HG02759 (cell line): ENCODE results near the gene ANKRD28.
"Not testable (repeated sequence)": the region's sequence is repeated elsewhere in the genome, so short reads cannot be mapped to it uniquely, and the experiment has no call there.

ENCODE experiments used
- ATAC-seq: cut with Tn5 transposase; IDR thresholded peaks from one replicate; pipeline ENCODE4 v1.9.1; 2021; ENCODE audit warnings: mild to moderate bottlenecking, moderate library complexity; ENCODE audit not compliant: unreplicated experiment

ANKRD28 gene

DNA sequence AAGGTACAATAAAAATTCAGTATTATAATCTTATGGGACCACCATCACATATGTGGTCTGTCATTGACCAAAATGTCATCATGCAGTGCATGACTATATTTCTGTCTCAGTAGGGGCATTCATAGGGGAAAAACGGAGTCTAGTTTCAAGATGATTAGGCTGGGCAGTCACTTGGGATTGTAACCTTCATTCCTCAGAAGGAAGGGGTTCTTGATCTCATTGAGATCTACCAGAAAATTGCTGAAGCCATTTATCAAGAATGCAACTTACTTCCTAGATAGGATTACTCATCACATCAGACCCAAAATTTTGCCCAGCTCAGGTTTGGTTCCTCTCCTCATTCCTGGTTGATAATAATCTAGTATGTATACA, 158.9 kb downstream of the ANKRD28 start:
- ATAC-seq, result no peak

DNA sequence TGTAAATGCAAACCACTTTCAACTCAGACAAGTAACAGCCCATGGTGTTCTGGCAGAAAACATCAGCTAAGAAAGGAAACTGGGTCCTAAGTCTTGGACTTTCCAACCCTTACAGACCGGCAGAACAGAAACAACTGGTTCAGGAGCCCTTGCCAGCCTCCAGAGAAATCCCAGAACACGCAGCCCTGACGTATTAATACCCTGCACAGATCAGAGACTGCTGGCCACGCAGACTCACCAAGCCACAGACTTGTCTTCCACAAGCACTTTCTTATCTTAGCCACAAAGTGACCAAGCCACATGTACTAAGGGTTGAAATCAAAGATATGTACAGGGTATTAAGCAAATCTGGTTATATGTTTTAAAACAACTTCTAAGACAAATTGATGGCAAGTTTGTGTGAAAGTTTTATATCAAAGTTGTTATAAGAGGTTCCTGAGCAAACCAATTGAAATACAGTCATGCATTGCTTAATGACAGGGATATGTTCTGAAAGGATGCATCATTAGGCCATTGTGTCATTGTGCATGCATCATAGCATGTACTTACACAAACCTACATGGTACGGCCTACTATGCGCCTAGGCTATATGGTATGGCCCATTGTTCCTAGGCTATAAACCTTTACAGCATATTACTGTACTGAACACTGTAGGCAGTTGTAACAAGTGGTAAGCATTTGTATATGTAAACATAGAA, 159.4 kb downstream of the ANKRD28 start:
- no peak for ATAC-seq

DNA sequence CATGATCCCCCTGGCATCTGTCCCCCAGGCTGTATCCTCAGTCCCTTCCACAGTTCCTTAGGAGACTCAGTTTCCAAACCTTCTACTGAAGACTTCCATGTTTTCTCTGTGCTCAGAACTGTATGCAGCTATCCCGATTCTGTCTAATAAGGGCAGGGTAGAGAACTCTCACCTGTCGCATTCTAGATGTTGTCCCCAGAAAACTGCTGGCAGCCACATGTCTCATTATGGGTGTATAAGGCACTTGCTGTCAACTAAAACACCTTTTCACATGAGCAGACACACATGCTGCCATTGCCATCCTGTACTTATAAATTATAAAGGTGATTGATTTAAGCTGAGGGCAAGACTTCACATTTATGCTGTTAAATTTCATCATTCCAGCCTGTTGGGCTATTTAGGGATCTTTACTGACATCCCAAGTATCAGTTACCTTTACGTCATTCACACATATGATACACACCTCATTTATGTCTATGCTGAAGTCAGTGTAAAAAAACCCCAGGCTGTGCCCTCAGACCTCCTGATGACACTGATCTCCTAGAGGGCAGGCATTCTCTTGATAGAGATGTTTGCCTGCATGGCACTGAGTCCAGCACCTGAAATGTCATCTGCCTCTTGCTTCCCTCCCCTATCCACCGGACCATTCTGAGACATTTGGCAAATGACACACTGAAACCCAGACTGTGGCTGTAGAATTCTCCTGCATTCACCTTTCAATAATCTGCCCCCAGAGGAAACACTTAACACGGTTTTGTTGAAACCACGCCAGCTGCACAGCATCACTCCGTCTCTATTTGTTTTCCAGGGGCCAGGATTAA, 160.4 kb downstream of the ANKRD28 start:
- no peak for ATAC-seq

DNA sequence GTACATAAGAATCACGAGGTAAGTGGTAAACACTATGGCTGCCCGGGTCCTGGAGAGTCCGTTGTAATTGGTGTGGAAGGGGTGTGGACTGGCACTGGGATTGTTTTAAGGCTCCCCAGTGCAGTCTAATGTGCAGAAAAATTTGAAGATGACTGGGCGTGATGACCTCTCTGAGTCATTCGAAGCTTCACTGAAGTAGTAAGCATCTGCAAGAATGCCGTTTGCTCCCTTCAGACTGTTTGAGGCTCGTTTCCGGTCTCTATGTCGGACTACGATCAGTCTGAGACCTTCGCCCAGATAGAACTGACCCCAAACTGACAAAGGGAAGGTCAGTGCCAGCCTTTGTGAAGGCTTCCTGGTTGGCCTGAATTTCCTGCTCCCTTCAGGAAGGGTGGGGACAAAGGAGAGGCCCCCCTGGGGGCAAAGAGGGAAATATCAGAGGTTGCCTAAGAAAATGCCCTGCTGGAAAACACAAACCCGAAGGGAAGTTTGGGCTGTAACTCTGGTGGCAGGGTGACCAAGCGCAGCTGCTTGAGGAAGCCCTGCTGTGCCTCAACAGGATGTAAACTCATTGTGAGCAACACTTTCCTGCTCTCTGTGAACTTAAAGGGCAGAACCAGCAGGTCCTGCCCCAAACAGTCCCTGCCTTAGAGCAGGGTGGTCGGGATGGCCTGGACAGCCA, 161.6 kb downstream of the ANKRD28 start:
- peak; percentile 66 for ATAC-seq

DNA sequence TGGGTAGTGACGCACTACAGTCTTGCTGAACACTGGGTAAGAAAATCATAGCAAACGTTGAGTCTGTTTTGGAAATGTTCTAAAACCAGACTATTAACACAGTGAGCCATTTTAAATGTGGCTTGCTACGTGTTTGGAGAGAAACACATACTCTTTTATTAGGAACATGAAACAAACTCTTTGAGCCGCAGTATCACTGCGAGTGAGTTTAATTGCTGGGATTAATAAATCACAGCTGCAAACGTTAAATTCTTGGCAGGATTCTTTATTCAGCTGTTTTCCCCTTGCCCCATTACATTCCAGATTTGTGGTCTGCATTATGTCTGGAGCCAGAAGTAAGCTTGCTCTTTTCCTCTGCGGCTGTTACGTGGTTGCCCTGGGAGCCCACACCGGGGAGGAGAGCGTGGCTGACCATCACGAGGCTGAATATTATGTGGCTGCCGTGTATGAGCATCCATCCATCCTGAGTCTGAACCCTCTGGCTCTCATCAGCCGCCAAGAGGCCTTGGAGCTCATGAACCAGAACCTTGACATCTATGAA, 162.6 kb downstream of the ANKRD28 start:
- ATAC-seq, result no peak

DNA sequence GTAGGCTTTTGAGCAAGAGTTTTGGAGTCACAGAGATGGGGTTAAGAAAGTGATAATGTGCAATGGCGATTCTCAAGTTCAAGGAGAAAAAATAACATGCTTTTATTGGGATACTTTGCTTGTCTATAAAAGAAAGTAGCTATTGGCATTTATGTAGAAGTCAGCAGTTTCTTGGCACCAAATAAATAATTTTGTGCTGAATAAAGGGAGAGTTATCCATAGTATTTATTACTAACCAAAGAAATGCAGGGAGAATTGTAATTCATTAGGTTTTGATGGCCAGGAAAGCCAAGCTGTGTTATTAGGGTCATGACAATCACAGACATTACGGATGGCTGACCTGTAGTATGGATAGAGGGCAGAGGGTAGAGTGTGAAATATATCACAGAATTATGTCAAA, 163.1 kb downstream of the ANKRD28 start:
- no peak for ATAC-seq

DNA sequence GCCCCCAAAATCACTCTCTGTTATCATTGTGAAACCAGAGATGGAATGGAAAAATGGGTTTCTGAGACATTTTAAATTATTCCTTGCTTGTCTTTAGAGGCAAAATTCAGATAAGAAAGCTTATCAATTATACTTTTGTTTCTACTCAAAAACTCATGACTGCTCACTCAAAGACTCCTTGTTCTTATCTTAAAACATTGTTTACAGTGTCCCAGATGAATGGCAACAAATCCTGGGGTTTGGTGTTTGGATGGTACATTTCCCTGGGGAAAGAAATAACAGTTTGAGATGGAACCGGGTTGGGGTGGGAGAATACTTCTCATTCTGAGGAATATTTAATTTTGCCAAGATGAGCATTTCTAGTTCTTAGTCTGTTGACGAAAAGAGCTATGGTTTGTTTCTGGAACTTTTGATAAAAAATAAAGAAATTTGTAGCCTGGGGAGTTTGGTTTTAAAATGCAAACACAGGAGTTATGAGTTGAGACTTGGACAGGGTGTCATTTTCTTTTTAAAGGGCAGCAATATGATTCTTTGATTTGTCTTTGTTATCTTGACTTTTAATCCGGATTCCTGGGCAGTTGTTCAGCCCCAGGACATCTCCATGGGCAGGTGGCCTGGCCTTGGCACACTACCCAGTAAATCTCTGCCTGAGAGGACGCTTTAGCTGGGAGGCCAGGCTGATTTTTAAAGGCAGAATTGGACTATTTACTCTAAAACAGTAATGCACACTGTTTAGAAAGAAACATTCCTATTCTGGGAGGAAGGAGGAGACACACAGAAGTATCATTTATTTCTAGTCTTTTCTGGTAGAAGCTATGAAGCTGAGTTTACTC, 163.8 kb downstream of the ANKRD28 start:
- ATAC-seq, result no peak

DNA sequence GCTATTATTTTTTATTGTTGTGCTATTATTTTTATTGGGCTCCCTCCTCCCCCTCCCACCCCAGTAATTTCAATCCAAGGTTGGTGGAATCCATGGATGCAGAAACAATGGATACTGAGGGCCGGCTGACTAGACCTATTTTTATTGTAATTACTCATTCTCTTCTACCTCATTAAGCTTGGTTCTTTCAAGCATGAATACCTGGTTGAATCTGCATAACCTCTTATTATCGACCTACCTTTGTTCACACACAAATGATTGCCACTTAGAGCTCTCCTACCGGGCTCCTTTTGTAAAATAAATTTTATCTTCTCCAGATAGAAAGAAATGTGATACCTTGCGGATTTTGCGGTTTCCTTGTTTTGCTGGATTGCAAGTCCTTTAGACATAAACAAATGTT, 164.6 kb downstream of the ANKRD28 start:
- no peak for ATAC-seq

DNA sequence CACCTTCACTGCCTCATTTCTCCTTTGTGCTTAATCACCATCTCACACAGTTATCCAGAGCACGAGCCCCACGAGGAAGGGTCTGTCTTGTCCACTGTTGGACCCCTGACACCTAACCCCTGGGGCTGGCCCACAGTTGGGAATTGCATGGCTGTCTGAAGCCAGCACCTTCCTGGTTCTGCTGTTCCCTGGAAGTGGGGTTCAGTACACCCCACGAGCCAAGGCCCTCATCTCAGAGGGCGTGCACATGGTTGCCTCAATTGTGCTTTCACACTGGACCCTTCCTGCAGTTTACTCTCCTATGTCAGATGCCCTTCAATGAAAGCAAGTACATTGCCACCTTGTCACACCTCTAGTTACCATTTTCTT, 165.6 kb downstream of the ANKRD28 start:
- no peak for ATAC-seq

DNA sequence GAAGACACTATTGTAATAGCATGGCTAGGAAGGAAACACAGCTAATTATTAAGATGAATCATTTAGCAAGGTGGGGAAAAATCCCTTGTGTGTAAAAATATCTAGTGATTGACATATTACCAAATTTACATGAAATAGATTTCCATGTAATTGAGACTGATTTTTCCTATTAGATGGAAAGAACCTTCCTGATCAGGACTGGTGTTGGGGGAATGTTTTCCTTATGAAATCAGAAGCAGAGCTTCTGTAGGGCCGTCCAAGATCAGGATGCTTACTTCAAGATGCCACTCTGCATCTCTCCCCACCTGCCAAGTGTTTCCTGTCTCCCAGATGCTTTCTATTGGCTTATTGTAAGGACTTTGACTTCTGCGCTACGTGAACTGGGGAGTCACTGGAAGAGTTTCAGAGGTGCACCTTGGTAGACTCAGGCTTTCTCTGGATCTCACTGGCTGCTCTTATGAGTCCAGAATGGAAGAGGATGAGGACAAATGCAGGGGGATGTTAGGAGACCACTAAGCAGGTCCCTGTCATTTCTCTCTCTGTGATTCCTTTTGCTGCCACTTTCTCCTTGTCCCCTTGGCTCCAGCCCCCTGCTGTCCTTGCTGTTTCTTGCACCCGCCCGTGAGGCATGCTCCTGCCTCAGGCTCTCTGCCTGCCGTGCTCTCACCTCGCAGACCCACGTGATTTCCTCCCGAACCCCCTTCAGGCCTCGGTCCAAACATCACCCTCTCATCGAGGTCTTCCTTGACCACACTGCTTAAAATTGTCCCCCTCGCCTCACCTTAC, 166.2 kb downstream of the ANKRD28 start:
- no peak for ATAC-seq

DNA sequence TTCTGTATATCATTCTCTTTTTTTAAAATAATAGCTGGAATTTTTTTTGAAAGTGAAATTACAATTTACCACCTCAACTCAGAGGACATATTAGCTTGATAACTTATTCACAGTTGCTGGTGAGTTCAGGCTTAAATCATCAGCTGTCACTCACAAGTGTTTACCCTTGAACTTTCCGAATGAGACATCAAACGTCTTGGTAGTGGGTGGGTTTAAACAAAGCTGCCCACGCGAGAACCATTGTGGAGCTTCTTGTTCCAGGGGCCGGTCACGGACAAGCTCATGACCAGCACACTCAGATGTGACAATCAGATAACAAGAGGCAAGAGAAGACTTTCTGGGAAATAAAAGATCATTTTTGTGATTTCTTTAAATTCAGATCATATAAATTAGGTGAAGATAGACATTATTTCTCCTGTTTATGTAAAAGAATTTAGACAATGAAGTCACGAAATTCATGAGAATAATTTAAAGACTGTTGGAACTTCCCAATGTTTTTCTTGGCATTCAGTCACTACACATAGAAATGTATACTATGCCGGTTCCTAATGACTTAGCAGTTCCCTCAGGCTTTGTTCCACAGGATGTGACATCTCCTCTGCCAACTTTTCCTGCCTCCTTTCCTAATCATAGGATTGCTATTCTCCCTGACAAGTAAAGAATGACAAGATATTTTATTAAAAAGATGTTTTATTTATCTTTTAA, 167.0 kb downstream of the ANKRD28 start:
- peak; percentile 46 for ATAC-seq

DNA sequence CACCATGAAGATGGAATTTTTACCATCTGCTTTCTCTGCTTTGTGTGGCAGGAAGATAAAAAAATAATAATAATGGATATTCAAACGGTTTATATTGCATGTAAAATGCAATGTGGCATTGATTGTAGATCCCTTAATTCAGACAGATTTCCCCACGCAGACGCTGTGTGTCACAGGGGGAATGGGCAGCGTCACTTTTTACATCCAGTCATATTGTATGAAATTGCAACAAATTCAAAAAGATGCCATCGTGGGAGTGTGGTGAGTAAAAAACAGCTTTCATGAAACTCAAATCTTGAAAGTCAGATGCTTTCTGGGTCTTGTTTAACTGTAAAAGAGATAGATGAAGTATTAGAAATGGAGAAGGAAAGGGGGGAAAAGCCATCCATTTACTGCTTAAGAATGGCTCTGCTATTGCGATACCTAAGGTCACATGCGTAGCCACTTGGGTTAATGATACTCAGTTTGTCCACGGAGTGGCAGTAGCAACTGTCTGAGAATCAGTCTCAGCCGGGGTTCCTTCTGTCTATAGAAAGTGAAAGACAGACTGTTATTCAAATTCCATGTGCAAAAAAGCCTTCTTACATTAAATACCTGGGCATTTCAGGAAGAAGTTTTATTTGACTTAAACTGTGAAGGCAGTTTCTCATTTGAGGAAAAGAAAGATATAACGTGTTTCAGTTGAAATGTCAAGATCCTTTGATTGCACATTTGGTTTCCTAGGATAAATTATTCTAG, 167.8 kb downstream of the ANKRD28 start:
- peak; percentile 99 for ATAC-seq

DNA sequence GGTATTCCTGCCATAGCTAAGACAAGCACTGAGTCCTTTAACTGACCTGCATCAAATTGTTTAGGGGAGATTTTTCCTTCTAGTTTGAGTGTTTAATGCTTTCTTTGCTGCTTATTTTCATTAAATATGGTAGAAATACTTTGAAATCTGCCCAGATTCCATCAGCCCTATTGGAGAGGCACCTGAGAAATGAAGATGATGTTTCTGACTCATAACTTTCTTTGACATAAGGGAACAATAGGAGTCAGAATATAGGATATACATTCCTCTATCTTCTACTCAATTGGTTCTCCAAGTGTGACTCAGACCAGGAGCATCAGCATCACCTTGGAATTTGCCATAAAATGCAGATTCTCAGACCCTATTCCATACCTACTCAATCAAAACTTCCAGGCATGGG, 168.8 kb downstream of the ANKRD28 start:
- ATAC-seq, result no peak

DNA sequence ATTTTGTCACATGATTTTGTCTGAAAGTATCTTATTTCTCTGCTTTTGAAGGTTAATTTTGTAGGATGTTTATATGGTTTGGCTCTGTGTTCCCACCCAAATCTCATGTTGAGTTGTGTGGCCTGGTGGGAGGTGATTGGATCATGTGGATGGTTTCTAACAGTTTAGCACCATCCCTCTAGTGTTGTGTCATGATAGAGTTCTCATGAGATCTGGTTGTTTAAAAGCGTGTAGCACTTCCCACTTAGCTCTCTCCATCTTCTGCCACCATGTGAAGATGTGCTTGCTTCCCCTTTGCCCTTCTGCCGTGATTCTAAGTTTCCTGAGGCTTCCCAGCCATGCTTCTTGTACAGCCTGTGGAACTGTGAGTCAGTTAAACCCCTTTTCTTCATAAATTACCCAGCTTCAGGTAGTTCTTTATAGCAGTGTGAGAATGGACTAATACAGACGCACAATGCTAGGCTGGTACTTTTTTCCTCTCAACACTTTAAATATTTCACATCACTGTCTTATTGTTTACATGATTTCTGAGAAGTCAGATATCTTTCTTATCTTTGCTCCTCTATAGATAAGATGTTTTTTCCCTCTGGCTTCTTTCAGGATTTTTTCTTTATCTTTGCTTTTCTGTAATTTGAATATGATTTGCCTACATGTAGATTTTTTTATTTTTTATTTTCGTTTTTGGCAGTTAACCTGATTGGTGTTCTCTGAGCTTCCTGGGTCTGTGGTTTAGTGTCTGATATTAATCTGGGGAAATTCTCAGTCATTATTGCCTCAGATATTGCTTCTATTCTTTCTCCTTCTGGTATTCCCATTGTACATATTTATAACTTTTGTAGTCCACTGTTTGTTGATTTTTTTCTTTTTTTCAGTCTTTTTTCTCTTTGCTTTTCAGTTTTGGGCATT, 174.0 kb downstream of the ANKRD28 start:
- no peak for ATAC-seq

DNA sequence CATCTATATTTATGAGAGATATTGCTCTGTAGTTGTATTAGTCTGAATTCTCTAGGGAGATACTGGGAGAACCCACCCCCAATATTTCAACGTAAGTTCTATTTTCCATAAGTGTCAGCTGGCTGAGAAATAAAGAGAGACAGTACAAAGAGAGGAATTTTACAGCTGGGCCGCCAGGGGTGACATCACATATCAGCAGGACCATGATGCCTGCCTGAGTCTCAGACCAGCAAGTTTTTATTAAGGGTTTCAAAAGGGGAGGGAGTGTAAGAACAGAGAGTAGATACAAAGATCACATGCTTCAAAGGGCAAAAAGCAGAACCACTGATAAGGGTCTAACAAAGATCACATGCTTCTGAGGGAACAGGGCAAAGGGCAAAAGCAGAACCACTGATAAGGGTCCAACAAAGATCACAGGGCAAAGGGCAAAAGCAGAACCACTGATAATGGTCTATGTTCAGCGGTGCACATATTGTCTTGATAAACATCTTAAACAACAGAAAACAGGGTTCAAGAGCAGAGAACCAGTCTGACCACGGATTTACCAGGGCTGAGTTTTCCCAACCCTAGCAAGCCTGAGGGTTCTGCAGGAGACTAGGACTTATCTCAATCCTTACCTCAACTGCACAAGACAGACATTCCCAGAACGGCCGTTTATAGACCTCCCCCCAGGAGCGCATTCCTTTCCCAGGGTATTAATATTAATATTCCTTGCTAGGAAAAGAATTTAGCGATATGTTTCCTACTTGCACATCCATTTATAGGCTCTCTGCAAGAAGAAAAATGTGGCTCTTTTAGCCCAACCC, 177.9 kb downstream of the ANKRD28 start:
- ATAC-seq, result not testable (repeated sequence)
